ENCODE results near the gene SLC25A18. TPM values are rescaled to one million over a fixed set of nuclear protein-coding genes. Genes with fewer than 3 reads are reported as not detected.

The SLC25A18 gene
- total RNA-seq, 1 experiment from 2014 or later: 2.1 TPM

DNA sequence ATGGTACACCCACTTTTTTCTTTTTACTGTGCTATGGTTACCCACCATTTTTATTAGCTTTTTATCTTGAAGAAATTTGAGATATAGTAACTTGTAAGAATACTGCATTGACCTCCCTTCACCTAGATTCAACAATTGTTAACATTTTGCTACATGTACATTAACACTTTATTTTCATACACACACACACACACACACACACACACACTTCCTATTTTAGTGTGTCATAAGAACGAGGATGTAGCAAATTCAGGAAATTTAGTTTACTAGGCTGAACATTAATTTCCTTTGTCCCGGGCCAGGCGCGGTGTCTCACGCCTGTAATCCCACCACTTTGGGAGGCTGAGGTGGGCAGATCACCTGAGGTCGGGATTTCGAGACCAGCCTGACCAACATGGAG, 66.3 kb downstream of the SLC25A18 start:
- DNase-seq (ENCODE audit: low spot score) (no peak), ATAC-seq (no peak)
- TF ChIP-seq PREB (CRISPR knock-in tag; IDR thresholded peaks at IDR 0.05; ENCODE audit: borderline replicate concordance): no peak
- no peak for TF ChIP-seq ZNF317 (CRISPR knock-in tag; IDR thresholded peaks at IDR 0.05; ENCODE audit: borderline replicate concordance, low read depth)
- no peak for TF ChIP-seq ZNF232 (CRISPR knock-in tag; IDR thresholded peaks at IDR 0.05)
- no peak for TF ChIP-seq HMGA2 (CRISPR knock-in tag; IDR thresholded peaks at IDR 0.05)
- TF ChIP-seq, protein P1, sequence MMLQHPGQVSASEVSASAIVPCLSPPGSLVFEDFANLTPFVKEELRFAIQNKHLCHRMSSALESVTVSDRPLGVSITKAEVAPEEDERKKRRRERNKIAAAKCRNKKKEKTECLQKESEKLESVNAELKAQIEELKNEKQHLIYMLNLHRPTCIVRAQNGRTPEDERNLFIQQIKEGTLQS (CRISPR knock-in tag; conservative IDR thresholded peaks at IDR 0.05): no peak
- no peak for TF ChIP-seq EMX1 (CRISPR knock-in tag; IDR thresholded peaks at IDR 0.05)
- TF ChIP-seq, protein P2, sequence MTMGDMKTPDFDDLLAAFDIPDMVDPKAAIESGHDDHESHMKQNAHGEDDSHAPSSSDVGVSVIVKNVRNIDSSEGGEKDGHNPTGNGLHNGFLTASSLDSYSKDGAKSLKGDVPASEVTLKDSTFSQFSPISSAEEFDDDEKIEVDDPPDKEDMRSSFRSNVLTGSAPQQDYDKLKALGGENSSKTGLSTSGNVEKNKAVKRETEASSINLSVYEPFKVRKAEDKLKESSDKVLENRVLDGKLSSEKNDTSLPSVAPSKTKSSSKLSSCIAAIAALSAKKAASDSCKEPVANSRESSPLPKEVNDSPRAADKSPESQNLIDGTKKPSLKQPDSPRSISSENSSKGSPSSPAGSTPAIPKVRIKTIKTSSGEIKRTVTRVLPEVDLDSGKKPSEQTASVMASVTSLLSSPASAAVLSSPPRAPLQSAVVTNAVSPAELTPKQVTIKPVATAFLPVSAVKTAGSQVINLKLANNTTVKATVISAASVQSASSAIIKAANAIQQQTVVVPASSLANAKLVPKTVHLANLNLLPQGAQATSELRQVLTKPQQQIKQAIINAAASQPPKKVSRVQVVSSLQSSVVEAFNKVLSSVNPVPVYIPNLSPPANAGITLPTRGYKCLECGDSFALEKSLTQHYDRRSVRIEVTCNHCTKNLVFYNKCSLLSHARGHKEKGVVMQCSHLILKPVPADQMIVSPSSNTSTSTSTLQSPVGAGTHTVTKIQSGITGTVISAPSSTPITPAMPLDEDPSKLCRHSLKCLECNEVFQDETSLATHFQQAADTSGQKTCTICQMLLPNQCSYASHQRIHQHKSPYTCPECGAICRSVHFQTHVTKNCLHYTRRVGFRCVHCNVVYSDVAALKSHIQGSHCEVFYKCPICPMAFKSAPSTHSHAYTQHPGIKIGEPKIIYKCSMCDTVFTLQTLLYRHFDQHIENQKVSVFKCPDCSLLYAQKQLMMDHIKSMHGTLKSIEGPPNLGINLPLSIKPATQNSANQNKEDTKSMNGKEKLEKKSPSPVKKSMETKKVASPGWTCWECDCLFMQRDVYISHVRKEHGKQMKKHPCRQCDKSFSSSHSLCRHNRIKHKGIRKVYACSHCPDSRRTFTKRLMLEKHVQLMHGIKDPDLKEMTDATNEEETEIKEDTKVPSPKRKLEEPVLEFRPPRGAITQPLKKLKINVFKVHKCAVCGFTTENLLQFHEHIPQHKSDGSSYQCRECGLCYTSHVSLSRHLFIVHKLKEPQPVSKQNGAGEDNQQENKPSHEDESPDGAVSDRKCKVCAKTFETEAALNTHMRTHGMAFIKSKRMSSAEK (CRISPR knock-in tag; IDR thresholded peaks at IDR 0.05; ENCODE audit: borderline replicate concordance): no peak
- Mint-ChIP-seq H3K9me3 (no peaks in the 10 kb centered on the region), H3K4me3 (peak overlapping the region; percentile 97), H3K27me3 (ENCODE audit: low read depth) (no peaks in the 10 kb centered on the region), H3K27ac (peak overlapping the region; percentile 74; the same call in 1 of the 2 replicates), H3K36me3 (no peaks in the 10 kb centered on the region), H3K4me1 (no peaks in the 10 kb centered on the region)
- POLR2A ChIA-PET: interaction anchor here (0.6 kb wide), 1 partner anchor 540 kb away, joined by 3 read pairs; no protein-coding TSS in a partner anchor
- CTCF ChIA-PET: no interaction called here

GRCh38 chr22:17631076-17631565, 67.8 kb downstream of the SLC25A18 start:
- no peaks in the 10 kb centered on the region for H3K4me1 Mint-ChIP-seq
- no peaks in the 10 kb centered on the region for H3K27me3 Mint-ChIP-seq (ENCODE audit: low read depth)
- no peaks in the 10 kb centered on the region for H3K36me3 Mint-ChIP-seq
- H3K27ac Mint-ChIP-seq: no peak overlapping the region
- ChIA-PET CTCF (no interaction called here), POLR2A (no interaction called here)
- TF ChIP-seq ZNF232 (CRISPR knock-in tag; IDR thresholded peaks at IDR 0.05) (no peak), JUN (CRISPR knock-in tag; IDR thresholded peaks at IDR 0.05) (no peak), FOXJ3 (CRISPR knock-in tag; IDR thresholded peaks at IDR 0.05; ENCODE audit: borderline replicate concordance) (no peak), CBFB (CRISPR knock-in tag; IDR thresholded peaks at IDR 0.05; ENCODE audit: low read depth) (no peak), ZNF671 (CRISPR knock-in tag; IDR thresholded peaks at IDR 0.05) (no peak), E2F5 (CRISPR knock-in tag; IDR thresholded peaks at IDR 0.05) (no peak), NR2C2 (CRISPR knock-in tag; IDR thresholded peaks at IDR 0.05) (no peak), TEAD4 (CRISPR knock-in tag; IDR thresholded peaks at IDR 0.05) (no peak), KAT7 (CRISPR knock-in tag; IDR thresholded peaks at IDR 0.05; ENCODE audit: borderline replicate concordance) (no peak), ZNF138 (CRISPR knock-in tag; conservative IDR thresholded peaks at IDR 0.05) (no peak), RELA (CRISPR knock-in tag; IDR thresholded peaks at IDR 0.05; ENCODE audit: borderline replicate concordance) (no peak), MYBL2 (CRISPR knock-in tag; IDR thresholded peaks at IDR 0.05) (no peak)
- TF ChIP-seq, protein P3, sequence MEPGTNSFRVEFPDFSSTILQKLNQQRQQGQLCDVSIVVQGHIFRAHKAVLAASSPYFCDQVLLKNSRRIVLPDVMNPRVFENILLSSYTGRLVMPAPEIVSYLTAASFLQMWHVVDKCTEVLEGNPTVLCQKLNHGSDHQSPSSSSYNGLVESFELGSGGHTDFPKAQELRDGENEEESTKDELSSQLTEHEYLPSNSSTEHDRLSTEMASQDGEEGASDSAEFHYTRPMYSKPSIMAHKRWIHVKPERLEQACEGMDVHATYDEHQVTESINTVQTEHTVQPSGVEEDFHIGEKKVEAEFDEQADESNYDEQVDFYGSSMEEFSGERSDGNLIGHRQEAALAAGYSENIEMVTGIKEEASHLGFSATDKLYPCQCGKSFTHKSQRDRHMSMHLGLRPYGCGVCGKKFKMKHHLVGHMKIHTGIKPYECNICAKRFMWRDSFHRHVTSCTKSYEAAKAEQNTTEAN (CRISPR knock-in tag; IDR thresholded peaks at IDR 0.05): no peak
- no peak for DNase-seq (ENCODE audit: low spot score)
- ATAC-seq: no peak
- H3K9me3 Mint-ChIP-seq: no peaks in the 10 kb centered on the region
- H3K4me3 Mint-ChIP-seq: no peak overlapping the region
